T-cell (primary cell): ENCODE results near the gene PRPH. TPM values are rescaled to one million over a fixed set of nuclear protein-coding genes. Genes with fewer than 3 reads are reported as not detected.

Experiments
- total RNA-seq, 35 experiments: library from RNA in 6 of 35; stranded (reverse) in 6 of 35; fragments of 120-200 nt in 1 of 35; gene quantifications; one replicate each; pipeline versions ENCODE4 v1.2.1 to v1.2.4 and lab custom pipeline; 2013 to 2026

PRPH gene
- total RNA-seq, 5 donors from 2014 or later (not counting 1 experiment from before 2014, with no cell fraction given), result not detected

Other genes starting within 250 kb of the PRPH start
- gene KMT2D, start 234.4 kb upstream of the PRPH start, total RNA-seq, result 100 to 1,000 TPM; 135 to 161 (median 152) TPM
- 1 to 10 TPM; 2.3 to 5.3 (median 2.5) TPM for gene RHEBL1, start 225.2 kb upstream of the PRPH start, total RNA-seq
- gene DHH, start 200.3 kb upstream of the PRPH start, total RNA-seq, result under 1 TPM; 0.12 to 0.45 (median 0.38) TPM
- 100 to 1,000 TPM; 159 to 302 (median 224) TPM for gene LMBR1L, start 184.3 kb upstream of the PRPH start, total RNA-seq
- 100 to 1,000 TPM; 167 to 232 (median 205) TPM for gene TUBA1B, start 163.8 kb upstream of the PRPH start, total RNA-seq
- 100 to 1,000 TPM in 3 of 5 donors, 10 to 100 TPM in 2; 89.3 to 310 (median 100) TPM for gene TUBA1A, start 106.1 kb upstream of the PRPH start, total RNA-seq
- 10 to 100 TPM; 16.4 to 53.7 (median 48.4) TPM for gene TUBA1C, start 30.1 kb upstream of the PRPH start, total RNA-seq
- gene TROAP, start 28.1 kb downstream of the PRPH start, total RNA-seq, result 1 to 10 TPM in 4 of 5 donors, under 1 TPM in 1; 0.98 to 1.9 (median 1.3) TPM
- not detected for gene C1QL4, start 42.0 kb downstream of the PRPH start, total RNA-seq
- gene DNAJC22, start 51.7 kb downstream of the PRPH start, total RNA-seq, result under 1 TPM in 1 of 5 donors, not detected in 4; 0.07 TPM
- gene SPATS2, start 72.3 kb downstream of the PRPH start, total RNA-seq, result 10 to 100 TPM in 1 of 5 donors, 1 to 10 TPM in 4; 5.4 to 11.4 (median 7.4) TPM
- gene KCNH3, start 243.9 kb downstream of the PRPH start, total RNA-seq, result 1 to 10 TPM; 3.4 to 8.0 (median 5.5) TPM